Activated B cell treated with CpG ODN at 0.5 μM for 24 hours (primary cell): ENCODE data around the gene DLX2. TPM values are rescaled to one million over a fixed set of nuclear protein-coding genes. Genes with fewer than 3 reads are reported as not detected.

ENCODE experiments used
- ATAC-seq: fragments of 200-7000 bp; cut with Tn5 transposase; one replicate; pipeline ENCODE4 v1.10.0; 2021; ENCODE audit warnings: low read depth, mild to moderate bottlenecking, moderate library complexity
- CTCF ChIA-PET: fragments of 350-600 bp; sonication (Branson Sonifier 250); formaldehyde crosslinking; loops from one replicate; lab custom pipeline; 2021; ENCODE audit warnings: antibody characterized with exemption; lab: Charles Lee
- POLR2A ChIA-PET: fragments of 350-600 bp; sonication (Branson Sonifier 250); formaldehyde crosslinking; loops from one replicate; lab custom pipeline; 2021; ENCODE audit warnings: antibody characterized with exemption; lab: Charles Lee
- DNase-seq: peaks from one replicate; pipeline ENCODE4 v3.0.0; 2022
- H3K27ac Mint-ChIP-seq: one replicate; pipeline ENCODE4 v1.8.0; 2020; ENCODE audit warnings: mixed read lengths
- H3K27me3 Mint-ChIP-seq: one replicate; pipeline ENCODE4 v1.8.0; 2021; ENCODE audit warnings: mixed read lengths
- H3K36me3 Mint-ChIP-seq: one replicate; pipeline ENCODE4 v1.8.0; 2021; ENCODE audit warnings: low read depth, mixed read lengths
- H3K4me1 Mint-ChIP-seq: one replicate; pipeline ENCODE4 v1.8.0; 2021; ENCODE audit warnings: mixed read lengths
- H3K4me3 Mint-ChIP-seq: one replicate; pipeline ENCODE4 v1.8.0; 2020; ENCODE audit warnings: mild to moderate bottlenecking, mixed read lengths
- H3K9me3 Mint-ChIP-seq: one replicate; pipeline ENCODE4 v1.8.0; 2020; ENCODE audit warnings: mixed read lengths
- intact Hi-C: fragments of 100-400 bp; cut with micrococcal nuclease; formaldehyde crosslinking; loops from one replicate; pipeline ENCODE4 v1.15.1; 2024
- total RNA-seq: library from RNA; stranded (reverse); gene quantifications from 2 replicates; pipeline ENCODE4 v1.2.3, GENCODE V29; 2022
- TF ChIP-seq, protein P1 (sequence below): fragments of 200-600 bp; IDR thresholded peaks from one replicate; pipeline ENCODE4 v1.8.0; 2022; ENCODE audit warnings: antibody characterized with exemption, mild to moderate bottlenecking

DLX2 gene
- total RNA-seq, 1 donor from 2014 or later, result 0.16 TPM

GRCh38 chr2:172107690-172108586 is 5.2 kb upstream of the DLX2 start:
- intact Hi-C loops, result loop anchor here (5.0 kb wide), 1 partner anchor 36 kb away; no protein-coding TSS in a partner anchor
- no peak for ATAC-seq
- peaks cover 14% of the 10 kb centered on the region for H3K4me1 Mint-ChIP-seq
- H3K27me3 Mint-ChIP-seq, result peaks cover 56% of the 10 kb centered on the region
- ChIA-PET POLR2A (interaction anchor here (0.7 kb wide), 1 partner anchor 214 kb away, joined by 4 read pairs; no protein-coding TSS in a partner anchor), CTCF (interaction anchor here (1.1 kb wide), 1 partner anchor 534 kb away, joined by 4 read pairs; no protein-coding TSS in a partner anchor)
- TF ChIP-seq, protein P1, sequence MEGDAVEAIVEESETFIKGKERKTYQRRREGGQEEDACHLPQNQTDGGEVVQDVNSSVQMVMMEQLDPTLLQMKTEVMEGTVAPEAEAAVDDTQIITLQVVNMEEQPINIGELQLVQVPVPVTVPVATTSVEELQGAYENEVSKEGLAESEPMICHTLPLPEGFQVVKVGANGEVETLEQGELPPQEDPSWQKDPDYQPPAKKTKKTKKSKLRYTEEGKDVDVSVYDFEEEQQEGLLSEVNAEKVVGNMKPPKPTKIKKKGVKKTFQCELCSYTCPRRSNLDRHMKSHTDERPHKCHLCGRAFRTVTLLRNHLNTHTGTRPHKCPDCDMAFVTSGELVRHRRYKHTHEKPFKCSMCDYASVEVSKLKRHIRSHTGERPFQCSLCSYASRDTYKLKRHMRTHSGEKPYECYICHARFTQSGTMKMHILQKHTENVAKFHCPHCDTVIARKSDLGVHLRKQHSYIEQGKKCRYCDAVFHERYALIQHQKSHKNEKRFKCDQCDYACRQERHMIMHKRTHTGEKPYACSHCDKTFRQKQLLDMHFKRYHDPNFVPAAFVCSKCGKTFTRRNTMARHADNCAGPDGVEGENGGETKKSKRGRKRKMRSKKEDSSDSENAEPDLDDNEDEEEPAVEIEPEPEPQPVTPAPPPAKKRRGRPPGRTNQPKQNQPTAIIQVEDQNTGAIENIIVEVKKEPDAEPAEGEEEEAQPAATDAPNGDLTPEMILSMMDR, result no peak
- H3K4me3 Mint-ChIP-seq, result no peak overlapping the region
- H3K9me3 Mint-ChIP-seq, result no peaks in the 10 kb centered on the region
- no peak for DNase-seq
- H3K27ac Mint-ChIP-seq, result no peak overlapping the region
- peaks cover 2% of the 10 kb centered on the region for H3K36me3 Mint-ChIP-seq

DNA sequence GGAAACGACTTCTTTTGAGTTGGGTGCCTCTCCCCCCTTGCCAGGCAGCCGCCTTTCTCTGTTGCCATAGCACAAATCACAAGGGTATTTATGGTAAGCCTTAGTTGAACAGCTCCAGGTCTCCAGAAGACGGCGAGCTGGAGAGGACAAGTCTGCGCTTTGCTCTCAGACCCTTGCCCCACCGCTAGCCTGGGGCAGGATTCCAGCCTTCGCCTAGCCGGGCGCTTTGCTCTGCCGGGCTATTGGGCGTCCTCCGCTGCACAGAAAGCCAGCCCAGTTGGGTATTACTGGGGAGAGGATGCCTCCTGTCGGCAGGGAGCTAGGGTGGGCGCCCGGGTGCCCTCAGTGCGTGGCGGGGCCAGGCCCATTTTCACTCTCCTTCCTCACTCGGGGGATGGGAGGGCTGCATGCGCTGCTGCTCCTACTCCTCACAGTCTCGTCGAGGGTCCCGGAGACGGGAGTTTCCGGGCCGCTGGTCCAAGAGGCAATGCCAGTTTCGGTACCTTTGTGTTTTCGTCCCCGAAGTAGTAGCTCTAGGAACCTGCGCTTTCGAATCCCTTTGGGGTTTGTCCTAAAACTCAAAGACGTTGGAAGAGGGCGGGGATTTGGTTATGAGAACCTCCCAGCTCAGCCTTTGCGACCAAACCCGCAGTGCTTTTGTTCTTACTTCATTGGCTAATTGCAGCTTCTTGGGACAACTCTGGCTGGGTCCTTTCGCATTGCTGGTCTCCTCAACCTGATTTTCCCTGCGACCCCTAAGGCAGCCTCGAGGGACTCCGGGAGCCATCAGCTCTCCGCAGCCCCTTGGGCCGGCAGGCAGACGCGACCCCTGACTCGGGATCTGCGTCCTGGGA is 3.6 kb upstream of the DLX2 start:
- no peak for ATAC-seq
- H3K9me3 Mint-ChIP-seq, result no peaks in the 10 kb centered on the region
- peaks cover 26% of the 10 kb centered on the region for H3K4me1 Mint-ChIP-seq
- H3K36me3 Mint-ChIP-seq, result peaks cover 2% of the 10 kb centered on the region
- peaks cover 64% of the 10 kb centered on the region for H3K27me3 Mint-ChIP-seq
- CTCF ChIA-PET, result interaction anchor here (0.8 to 1.2 kb wide), 3 partner anchors 18 to 533 kb away, joined by 3 to 5 read pairs (median 4); no protein-coding TSS in a partner anchor
- TF ChIP-seq, protein P1, result no peak
- intact Hi-C loops, result loop anchor here (1.0 to 5.0 kb wide), 2 partner anchors 26 to 34 kb away; no protein-coding TSS in a partner anchor
- POLR2A ChIA-PET, result no interaction called here
- H3K4me3 Mint-ChIP-seq, result peak overlapping the region; percentile 48
- DNase-seq, result no peak
- H3K27ac Mint-ChIP-seq, result no peak overlapping the region

GRCh38 chr2:172105471-172106107 is 2.9 kb upstream of the DLX2 start:
- ATAC-seq (no peak), DNase-seq (no peak)
- Mint-ChIP-seq H3K4me1 (peaks cover 32% of the 10 kb centered on the region), H3K9me3 (no peaks in the 10 kb centered on the region), H3K27ac (no peak overlapping the region), H3K27me3 (peaks cover 69% of the 10 kb centered on the region), H3K4me3 (no peak overlapping the region), H3K36me3 (peaks cover 2% of the 10 kb centered on the region)
- POLR2A ChIA-PET, result no interaction called here
- CTCF ChIA-PET, result interaction anchor here (1.2 kb wide), 2 partner anchors 18 to 401 kb away, joined by 3 to 5 read pairs; no protein-coding TSS in a partner anchor
- intact Hi-C loops, result loop anchor here (1.0 to 5.0 kb wide), 2 partner anchors 25 to 33 kb away; no protein-coding TSS in a partner anchor
- TF ChIP-seq, protein P1, result no peak

DNA sequence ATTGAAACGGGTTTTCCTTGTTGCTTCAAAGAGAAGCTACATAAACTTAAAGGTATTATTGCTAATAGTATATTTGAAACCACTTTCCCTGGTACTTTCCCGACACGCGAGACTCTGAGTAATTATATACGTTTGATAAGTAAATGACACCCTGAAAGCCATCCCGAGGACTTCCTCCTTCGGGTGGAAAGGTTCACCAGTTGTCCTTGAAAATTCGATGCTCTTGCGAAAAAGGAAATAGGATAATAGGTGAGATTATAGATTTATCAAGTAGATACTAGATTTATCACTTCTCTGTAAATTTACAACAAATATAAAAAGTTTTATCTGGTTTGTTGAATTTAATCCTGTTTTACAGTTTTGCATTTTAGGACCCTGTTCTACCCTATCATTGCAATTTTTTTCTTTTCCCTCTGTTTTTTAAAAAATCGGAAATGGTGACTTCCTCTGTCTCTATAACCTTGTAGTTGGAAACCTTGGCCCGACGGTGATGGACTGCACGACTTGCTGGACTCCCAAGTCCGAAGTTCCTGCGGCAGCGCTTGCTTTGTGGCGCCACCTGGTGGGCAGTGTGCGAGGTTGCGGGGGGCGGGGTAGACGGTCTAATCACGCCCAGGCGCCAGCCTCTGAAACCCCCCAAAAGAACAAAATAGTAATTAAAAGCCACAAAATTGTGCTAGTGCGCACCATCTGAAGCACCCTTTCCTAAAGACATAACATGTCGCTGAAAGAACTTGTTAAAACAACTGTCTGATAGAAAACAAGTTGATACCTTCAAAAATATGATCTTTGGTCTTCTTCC is 972 bp upstream of the DLX2 start:
- TF ChIP-seq, protein P1, result no peak
- ChIA-PET POLR2A (no interaction called here), CTCF (interaction anchor here (0.8 to 1.5 kb wide), 5 partner anchors 15 to 398 kb away, joined by 3 to 7 read pairs (median 5); no protein-coding TSS in a partner anchor)
- no peak for DNase-seq
- intact Hi-C loops, result loop anchor here (1.0 to 5.0 kb wide), 12 partner anchors 105 to 1286 kb away; partner anchors contain the start of genes DYNC1I2, GAD1, GORASP2 and HAT1
- Mint-ChIP-seq H3K27ac (peak overlapping the region; percentile 61), H3K36me3 (peaks cover 2% of the 10 kb centered on the region), H3K4me1 (peaks cover 36% of the 10 kb centered on the region), H3K27me3 (peaks cover 62% of the 10 kb centered on the region), H3K4me3 (peak overlapping the region; percentile 80), H3K9me3 (no peaks in the 10 kb centered on the region)
- ATAC-seq, result no peak
